Left ventricle myocardium superior (tissue), 1 donor: Measurements from ENCODE around the gene PRTN3. TPM values are rescaled to one million over a fixed set of nuclear protein-coding genes. Genes with fewer than 3 reads are reported as not detected.
"Not testable (repeated sequence)": the region's sequence is repeated elsewhere in the genome, so short reads cannot be mapped to it uniquely, and the experiment has no call there.

Experiments used
- ATAC-seq: fragments of 200-7000 bp; cut with Tn5 transposase; one replicate; pipeline ENCODE4 v1.9.1; 2020; ENCODE audit warnings: mild to moderate bottlenecking, moderate library complexity
- DNase-seq: peaks from one replicate; pipeline ENCODE4 v3.0.0-alpha.2; 2020
- intact Hi-C: fragments of 100-400 bp; cut with micrococcal nuclease; formaldehyde crosslinking; loops from one replicate; pipeline ENCODE4 v1.11.0; 2022
- microRNA-seq: library from miRNA; unstranded; fragments of <30 nt; microRNA quantifications from one replicate; pipeline ENCODE4 v1.2.0, GENCODE V29; 2020; ENCODE audit warnings: borderline number of aligned reads
- total RNA-seq: library from RNA; stranded (reverse); fragmentation: NEBNext Ultra II Directional; extraction: Animal tissue kit (Norgen Biotek cat#: 25700); gene quantifications from one replicate; pipeline ENCODE4 v1.2.1, GENCODE V29; 2021
- donor health status: DM: no; HTN: yes; CAD: no; lungs with severe emphysema.

Gene PRTN3
- total RNA-seq, 1 donor from 2014 or later: not detected

DNA sequence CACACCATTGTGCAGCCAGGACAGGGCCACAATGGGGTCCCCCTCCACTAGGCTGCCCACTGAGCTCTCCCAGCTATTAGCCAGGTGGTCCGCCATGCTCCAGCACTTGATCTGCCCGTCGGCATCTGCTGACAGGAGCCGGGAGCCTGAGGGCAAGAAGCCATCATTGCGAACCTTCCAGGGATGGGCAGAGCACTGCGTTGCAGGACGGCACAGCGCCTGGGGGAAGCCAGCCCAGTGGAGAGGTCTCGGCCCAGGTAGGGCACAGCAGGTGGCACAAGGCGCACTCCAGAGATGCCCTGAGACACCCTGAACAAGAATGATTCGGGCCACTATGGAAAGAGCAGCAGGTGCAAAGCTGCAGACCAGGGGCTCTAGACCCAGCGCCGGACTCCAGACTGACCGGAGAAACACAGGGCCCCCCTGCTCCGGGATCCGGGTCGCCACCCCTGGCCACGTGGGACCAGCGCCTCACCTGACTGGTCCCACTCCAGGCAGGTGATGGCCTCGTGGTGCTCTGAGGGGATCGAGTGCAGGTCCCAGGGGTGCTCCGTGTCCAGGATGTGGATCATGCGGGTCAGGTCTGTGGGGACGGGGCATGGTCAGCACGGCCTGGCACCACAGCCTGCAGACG, 49.0 kb downstream of the PRTN3 start:
- peak; percentile 18 for DNase-seq
- ATAC-seq: no peak
- intact Hi-C loops: no loop called here

DNA sequence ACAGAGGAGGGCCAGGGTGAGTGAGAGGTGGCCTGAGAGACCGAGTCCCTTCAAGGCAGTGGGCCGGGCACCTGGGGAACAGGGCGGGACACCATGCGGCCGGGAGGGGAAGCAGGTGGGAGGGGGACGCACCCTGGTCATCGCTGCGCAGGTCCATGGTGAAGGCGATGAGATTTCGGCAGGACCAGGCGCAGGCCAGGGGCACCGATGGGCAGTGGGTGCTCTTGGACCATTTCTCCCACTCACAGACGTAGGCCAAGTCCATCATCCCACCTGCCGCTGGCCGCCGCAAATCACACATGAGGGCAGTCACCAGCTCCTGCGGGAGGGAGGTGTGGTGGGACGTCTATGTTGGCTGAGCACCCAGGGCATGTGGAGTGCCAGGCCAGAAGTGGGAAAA, 50.0 kb downstream of the PRTN3 start:
- intact Hi-C loops: no loop called here
- DNase-seq: peak; percentile 26
- no peak for ATAC-seq

DNA sequence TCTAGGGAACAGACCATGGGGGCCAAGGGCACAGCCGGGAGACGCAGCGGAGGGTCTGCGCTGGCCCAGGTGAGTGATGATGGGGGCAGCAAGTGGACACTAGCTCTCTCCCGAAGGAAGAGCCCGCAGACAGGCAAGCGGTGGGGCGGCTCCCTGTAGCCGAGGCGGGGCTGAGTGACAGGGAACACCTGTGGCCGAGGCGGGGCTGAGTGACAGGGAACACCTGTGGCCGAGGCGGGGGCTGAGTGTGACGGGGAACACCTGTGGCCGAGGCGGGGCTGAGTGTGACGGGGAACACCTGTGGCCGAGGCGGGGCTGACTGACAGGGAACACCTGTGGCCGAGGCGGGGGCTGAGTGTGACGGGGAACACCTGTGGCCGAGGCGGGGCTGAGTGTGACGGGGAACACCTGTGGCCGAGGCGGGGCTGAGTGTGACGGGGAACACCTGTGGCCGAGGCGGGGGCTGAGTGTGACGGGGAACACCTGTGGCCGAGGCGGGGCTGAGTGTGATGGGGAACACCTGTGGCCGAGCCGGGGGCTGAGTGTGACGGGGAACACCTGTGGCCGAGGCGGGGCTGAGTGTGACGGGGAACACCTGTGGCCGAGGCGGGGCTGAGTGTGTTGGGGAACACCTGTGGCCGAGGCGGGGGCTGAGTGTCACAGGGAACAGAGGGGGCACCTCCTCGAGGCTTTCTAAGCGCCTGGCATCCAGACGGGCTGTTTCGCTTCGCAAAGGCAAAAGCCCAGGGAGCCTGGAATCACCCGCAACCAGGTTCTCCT, 50.8 kb downstream of the PRTN3 start:
- DNase-seq, ATAC-seq, intact Hi-C loops: not testable (repeated sequence)

DNA sequence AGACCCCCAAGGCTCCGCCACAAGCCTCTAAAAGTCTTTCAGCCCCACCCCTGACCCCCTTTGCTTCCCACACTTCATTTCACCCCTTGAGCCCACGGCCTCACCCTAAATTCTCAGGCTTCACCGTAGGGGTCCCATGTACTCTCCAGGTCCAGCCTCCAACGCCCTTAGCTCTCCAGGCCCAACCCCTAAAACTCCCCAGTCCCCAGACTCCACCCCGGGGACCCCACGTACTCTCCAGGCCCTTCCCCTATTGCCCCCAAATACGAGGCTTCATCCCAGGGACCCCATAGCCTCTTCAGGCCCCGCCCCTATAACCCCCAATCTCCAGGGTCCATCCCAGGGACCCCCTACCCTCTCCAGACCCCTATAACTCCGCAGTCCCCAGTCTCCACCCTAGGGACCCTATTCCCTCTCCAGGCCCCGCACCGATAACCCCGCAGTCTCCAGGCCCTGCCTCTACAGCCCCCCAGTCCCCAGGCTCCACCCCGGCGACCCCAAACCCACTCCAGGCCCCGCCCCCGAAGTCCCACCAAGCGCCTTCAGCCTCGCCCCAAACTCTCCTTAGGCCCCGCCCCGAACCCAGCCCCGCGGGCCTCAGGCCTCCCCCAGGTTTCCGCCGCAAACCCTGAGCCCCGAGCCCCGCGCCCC, 51.6 kb downstream of the PRTN3 start:
- intact Hi-C loops: no loop called here
- DNase-seq: no peak
- no peak for ATAC-seq

DNA sequence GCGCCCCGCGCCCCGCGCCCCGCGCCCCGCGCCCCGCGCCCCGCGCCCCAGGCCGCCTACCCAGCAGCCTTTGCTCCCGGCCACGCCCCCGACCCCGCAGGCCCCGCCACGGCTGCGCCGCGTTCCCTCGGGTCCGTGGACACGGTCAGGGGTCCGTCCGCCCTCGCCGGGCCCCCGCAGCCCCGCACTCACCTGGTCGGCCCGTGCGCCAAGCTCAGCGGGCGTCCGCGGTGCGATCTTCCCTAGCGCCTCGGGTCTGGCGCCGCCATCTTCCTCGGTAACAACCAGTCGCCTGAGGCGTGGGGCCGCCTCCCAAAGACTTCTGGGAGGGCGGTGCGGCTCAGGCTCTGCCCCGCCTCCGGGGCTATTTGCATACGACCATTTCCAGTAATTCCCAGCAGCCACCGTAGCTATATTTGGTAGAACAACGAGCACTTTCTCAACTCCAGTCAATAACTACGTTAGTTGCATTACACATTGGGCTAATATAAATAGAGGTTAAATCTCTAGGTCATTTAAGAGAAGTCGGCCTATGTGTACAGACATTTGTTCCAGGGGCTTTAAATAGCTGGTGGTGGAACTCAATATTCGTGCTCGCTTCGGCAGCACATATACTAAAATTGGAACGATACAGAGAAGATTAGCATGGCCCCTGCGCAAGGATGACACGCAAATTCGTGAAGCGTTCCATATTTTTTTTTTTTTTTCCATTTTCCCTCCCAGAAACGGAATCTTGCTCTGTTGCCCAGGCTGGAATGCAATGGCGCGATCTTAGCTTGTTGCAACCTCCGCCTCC, 52.3 kb downstream of the PRTN3 start, which contains the start of the genes MED16 and RNU6-9:
MED16 (minus strand) TSS at position 294 of the 796 bp plus-strand sequence. CDS start 2,056 bp downstream, outside the sequence.
RNU6-9 (plus strand) TSS at position 591 of the 796 bp plus-strand sequence.
- peak; percentile 97 for ATAC-seq
- DNase-seq: peak; percentile 95
- intact Hi-C loops: no loop called here

DNA sequence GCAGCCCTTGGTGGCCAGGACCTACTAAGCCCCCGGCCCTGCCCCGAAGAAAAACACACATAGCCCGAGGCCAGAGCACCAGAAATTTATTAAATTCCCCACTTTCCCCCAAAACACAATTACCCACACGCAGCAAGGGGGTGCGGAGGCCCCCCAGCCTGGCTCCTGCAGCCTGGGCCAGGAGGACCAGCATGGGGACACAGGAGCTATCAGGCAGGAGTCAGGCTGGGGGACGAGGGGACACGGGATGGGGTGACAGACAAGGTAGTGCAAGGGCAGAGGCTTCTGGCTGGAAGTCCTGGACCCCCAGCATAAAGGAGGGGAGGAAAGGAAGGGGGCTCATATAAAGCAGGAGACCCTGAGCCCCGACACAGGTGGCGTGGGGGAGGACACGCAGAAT, 55.6 kb downstream of the PRTN3 start:
- DNase-seq (no peak), ATAC-seq (no peak)
- intact Hi-C loops: no loop called here

DNA sequence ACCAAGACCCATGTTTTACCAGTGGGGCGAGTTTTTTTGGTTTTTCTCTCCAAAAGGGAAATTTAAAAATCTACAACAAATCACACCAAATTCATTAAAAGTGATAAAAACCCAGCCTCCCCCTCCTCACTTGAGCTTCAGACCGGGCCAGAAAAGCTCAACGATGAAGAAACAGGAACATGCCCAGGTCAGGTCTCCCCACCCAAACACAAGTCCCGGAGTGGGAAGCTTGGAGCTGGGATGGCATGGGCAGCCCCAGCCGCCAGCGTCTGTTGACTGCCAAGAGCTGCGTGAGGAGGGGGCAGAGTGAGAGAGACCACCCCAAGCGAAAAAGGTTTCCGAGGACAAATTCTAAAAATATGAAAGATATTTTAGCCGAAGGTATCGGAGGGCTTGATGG, 56.2 kb downstream of the PRTN3 start:
- ATAC-seq (no peak), DNase-seq (no peak)
- intact Hi-C loops: no loop called here

DNA sequence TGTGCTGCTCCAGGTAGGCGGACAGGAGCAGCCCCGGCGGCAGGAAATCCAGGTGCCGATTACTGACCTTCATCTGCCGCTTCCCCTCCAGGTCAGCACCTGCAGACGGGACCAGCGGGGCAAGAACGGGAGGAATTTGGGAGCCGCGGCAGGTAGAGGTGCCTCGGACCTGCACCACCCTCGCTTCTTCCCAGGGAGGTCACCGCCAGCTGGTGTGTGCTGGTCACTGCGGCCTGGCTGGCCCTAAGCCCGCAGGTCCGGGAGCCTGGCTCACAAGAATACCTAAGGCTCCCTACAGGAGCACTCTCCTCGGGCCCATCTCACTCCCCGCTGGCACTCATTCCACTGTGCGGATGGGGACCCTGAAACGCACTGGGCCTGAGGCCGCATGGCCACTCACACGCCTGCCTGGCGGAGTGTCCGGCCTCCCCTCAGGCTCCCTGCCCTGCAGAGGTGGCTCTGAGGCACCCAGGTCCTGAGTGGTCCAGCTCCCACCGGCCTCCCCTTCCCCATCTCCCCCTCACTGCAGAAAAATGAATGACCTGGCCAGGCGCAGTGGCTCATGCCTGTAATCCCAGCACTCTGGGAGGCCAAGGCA, 56.7 kb downstream of the PRTN3 start:
- intact Hi-C loops: no loop called here
- no peak for ATAC-seq
- DNase-seq: no peak

Small RNAs within 50 kb of the gene (microRNA-seq; reads per million reads assigned to microRNA genes)
- gene MIR3187 (not detected), gene MIR4745 (not detected)

Other genes starting within 250 kb of the PRTN3 start
- gene POLRMT, start 207.5 kb upstream of the PRTN3 start, total RNA-seq: 55.5 TPM
- gene FGF22, start 201.1 kb upstream of the PRTN3 start, total RNA-seq: not detected
- 24.4 TPM for gene RNF126, start 177.8 kb upstream of the PRTN3 start, total RNA-seq
- gene FSTL3, start 164.6 kb upstream of the PRTN3 start, total RNA-seq: 24.6 TPM
- not detected for gene PRSS57, start 145.5 kb upstream of the PRTN3 start, total RNA-seq
- 30.1 TPM for gene PALM, start 132.1 kb upstream of the PRTN3 start, total RNA-seq
- not detected for gene MISP, start 89.9 kb upstream of the PRTN3 start, total RNA-seq
- 58.1 TPM for gene PTBP1, start 43.5 kb upstream of the PRTN3 start, total RNA-seq
- not detected for gene PLPPR3, start 19.0 kb upstream of the PRTN3 start, total RNA-seq
- gene AZU1, start 13.2 kb upstream of the PRTN3 start, total RNA-seq: not detected
- 1.5 TPM for gene ELANE, start 11.3 kb downstream of the PRTN3 start, total RNA-seq
- 252 TPM for gene CFD, start 18.7 kb downstream of the PRTN3 start, total RNA-seq
- gene MED16, start 52.2 kb downstream of the PRTN3 start, total RNA-seq: 23.7 TPM
- gene RNU6-9, start 52.5 kb downstream of the PRTN3 start, total RNA-seq: not detected
- 20.0 TPM for gene R3HDM4, start 72.2 kb downstream of the PRTN3 start, total RNA-seq
- not detected for gene KISS1R, start 76.3 kb downstream of the PRTN3 start, total RNA-seq
- 5.7 TPM for gene ARID3A, start 85.0 kb downstream of the PRTN3 start, total RNA-seq
- 20.4 TPM for gene WDR18, start 143.3 kb downstream of the PRTN3 start, total RNA-seq
- gene GRIN3B, start 159.4 kb downstream of the PRTN3 start, total RNA-seq: not detected
- gene TMEM259, start 180.1 kb downstream of the PRTN3 start, total RNA-seq: 122 TPM
- not detected for gene RNU6-2, start 180.5 kb downstream of the PRTN3 start, total RNA-seq
- gene CNN2, start 185.6 kb downstream of the PRTN3 start, total RNA-seq: 94.0 TPM
- gene ABCA7, start 199.1 kb downstream of the PRTN3 start, total RNA-seq: 9.4 TPM
- gene ARHGAP45, start 226.2 kb downstream of the PRTN3 start, total RNA-seq: 6.0 TPM